Retinal pigment epithelial cell (primary cell): ENCODE data around the gene SFTA2.

ENCODE experiments used
- DNase-seq: peaks from one replicate; pipeline ENCODE4 v3.0.0-alpha.2; 2010; ENCODE audit warnings: low read depth
- H3K4me3 ChIP-seq: 2 replicates; pipeline ENCODE4 v1.5.1; 2011; ENCODE audit warnings: mild to moderate bottlenecking, low read length, control low read depth, moderate library complexity
- CTCF ChIP-seq: conservative IDR thresholded peaks from 2 replicates; pipeline ENCODE4 v1.5.1; 2011; ENCODE audit warnings: low read depth, low read length, control low read depth, inconsistent platforms

SFTA2 gene

GRCh38 chr6:30885481-30885998 lies 46.4 kb downstream of the SFTA2 start:
- no peak for DNase-seq
- no peak for TF ChIP-seq CTCF
- peak overlapping the region; percentile 75 for H3K4me3 ChIP-seq

- H3K4me3 ChIP-seq, result peak overlapping the region; percentile 75
- DNase-seq, result no peak
- TF ChIP-seq CTCF, result no peak
Measured at GRCh38 chr6:30884521-30885480, 47.2 kb downstream of the SFTA2 start.

- no peak for TF ChIP-seq CTCF
- H3K4me3 ChIP-seq, result peak within 1 kb of the TSS; percentile 75
- no peak for DNase-seq
Measured at GRCh38 chr6:30883685-30884520, 48.1 kb downstream of the SFTA2 start, which contains the start of gene DDR1. Gene DDR1, plus strand, starts transcription at chr6:30884519. Its CDS starts 4,211 bp downstream, at chr6:30888730.

- peak overlapping the region; percentile 22 for H3K4me3 ChIP-seq
- no peak for DNase-seq
- TF ChIP-seq CTCF, result no peak
Measured at GRCh38 chr6:30882759-30883684, 48.9 kb downstream of the SFTA2 start.

- TF ChIP-seq CTCF, result no peak
- DNase-seq, result no peak
- H3K4me3 ChIP-seq, result no peak overlapping the region
Measured at GRCh38 chr6:30882204-30882758, 49.7 kb downstream of the SFTA2 start.
